ENCODE data around the gene POLR1B.
"Not testable (repeated sequence)": the region's sequence is repeated elsewhere in the genome, so short reads cannot be mapped to it uniquely, and the experiment has no call there.

Gene POLR1B

GRCh38 chr2:112540906-112541305 lies 1.4 kb upstream of the POLR1B start:
- DNase-seq: no peak
- intact Hi-C loops (cut with DNase I): no loop called here

- intact Hi-C loops (cut with DNase I): no loop called here
Measured at GRCh38 chr2:112541315-112542122, 746 bp upstream of the POLR1B start.

GRCh38 chr2:112542984-112543661 lies 858 bp downstream of the POLR1B start:
- intact Hi-C loops (cut with DNase I): no loop called here

More at GRCh38 chr2:112541315-112542122, 746 bp upstream of the POLR1B start:
- DNase-seq: peak in 9 of 10 donors; percentile 63 to 96 (median 78)

GRCh38 chr2:112547333-112547732 lies 5.1 kb downstream of the POLR1B start:
- DNase-seq: no peak
- intact Hi-C loops (cut with DNase I): no loop called here

More at GRCh38 chr2:112542984-112543661, 858 bp downstream of the POLR1B start:
- peak in 1 of 10 donors; percentile 39 for DNase-seq

GRCh38 chr2:112548980-112549379 lies 6.7 kb downstream of the POLR1B start:
- intact Hi-C loops (cut with DNase I): no loop called here
- no peak for DNase-seq

GRCh38 chr2:112566104-112566503 lies 23.8 kb downstream of the POLR1B start:
- intact Hi-C loops (cut with DNase I): no loop called here
- no peak for DNase-seq

GRCh38 chr2:112566508-112566907 lies 24.2 kb downstream of the POLR1B start:
- DNase-seq; intact Hi-C loops (cut with DNase I): not testable (repeated sequence)

GRCh38 chr2:112572005-112572404 lies 29.7 kb downstream of the POLR1B start:
- no peak for DNase-seq
- intact Hi-C loops (cut with DNase I): no loop called here

GRCh38 chr2:112577756-112578155 lies 35.5 kb downstream of the POLR1B start:
- intact Hi-C loops (cut with DNase I): no loop called here
- DNase-seq: no peak

GRCh38 chr2:112579241-112579640 lies 37.0 kb downstream of the POLR1B start:
- no peak for DNase-seq
- intact Hi-C loops (cut with DNase I): no loop called here

GRCh38 chr2:112580084-112580483 lies 37.8 kb downstream of the POLR1B start:
- intact Hi-C loops (cut with DNase I): loop anchor here (5.0 kb wide), 1 partner anchor 323 kb away; the partner anchor contains the start of gene ZC3H8
- DNase-seq: no peak

- intact Hi-C loops (cut with DNase I): loop anchor here (5.0 kb wide), 1 partner anchor 325 kb away; the partner anchor contains the start of gene ZC3H8
- no peak for DNase-seq
Measured at GRCh38 chr2:112582314-112582746, 40.1 kb downstream of the POLR1B start.

GRCh38 chr2:112583497-112584133 lies 41.4 kb downstream of the POLR1B start:
- intact Hi-C loops (cut with DNase I): loop anchor here (1.0 to 5.0 kb wide), 2 partner anchors 102 to 326 kb away; partner anchors contain the start of gene ZC3H8
- no peak for DNase-seq

GRCh38 chr2:112584134-112584890 lies 42.0 kb downstream of the POLR1B start, which contains the start of gene CHCHD5:
Gene CHCHD5 (plus strand): TSS chr2:112584609. CDS start chr2:112584648, 39 bp downstream.
- intact Hi-C loops (cut with DNase I): loop anchor here (1.0 to 5.0 kb wide), 2 partner anchors 103 to 327 kb away; partner anchors contain the start of gene ZC3H8
- DNase-seq: peak; percentile 90 to 99 (median 96)

GRCh38 chr2:112584891-112585250 lies 42.6 kb downstream of the POLR1B start:
- no peak for DNase-seq
- intact Hi-C loops (cut with DNase I): loop anchor here (1.0 to 5.0 kb wide), 2 partner anchors 104 to 328 kb away; partner anchors contain the start of gene ZC3H8

GRCh38 chr2:112585400-112585799 lies 43.1 kb downstream of the POLR1B start:
- no peak for DNase-seq
- intact Hi-C loops (cut with DNase I): no loop called here

- intact Hi-C loops (cut with DNase I): no loop called here
- DNase-seq: no peak
Measured at GRCh38 chr2:112585873-112586464, 43.7 kb downstream of the POLR1B start.

GRCh38 chr2:112588611-112589045 lies 46.4 kb downstream of the POLR1B start:
- intact Hi-C loops (cut with DNase I): no loop called here
- no peak for DNase-seq

GRCh38 chr2:112591413-112591812 lies 49.1 kb downstream of the POLR1B start:
- intact Hi-C loops (cut with DNase I): no loop called here
- DNase-seq: no peak

All from posterior cingulate gyrus (tissue), 11 donors.